Measurements from ENCODE around the gene SLC33A1. TPM values are rescaled to one million over a fixed set of nuclear protein-coding genes. Genes with fewer than 3 reads are reported as not detected.

Gene SLC33A1
- total and polyA plus RNA-seq, 4 donors: 3.4 to 28.5 (median 20.3) TPM

DNA sequence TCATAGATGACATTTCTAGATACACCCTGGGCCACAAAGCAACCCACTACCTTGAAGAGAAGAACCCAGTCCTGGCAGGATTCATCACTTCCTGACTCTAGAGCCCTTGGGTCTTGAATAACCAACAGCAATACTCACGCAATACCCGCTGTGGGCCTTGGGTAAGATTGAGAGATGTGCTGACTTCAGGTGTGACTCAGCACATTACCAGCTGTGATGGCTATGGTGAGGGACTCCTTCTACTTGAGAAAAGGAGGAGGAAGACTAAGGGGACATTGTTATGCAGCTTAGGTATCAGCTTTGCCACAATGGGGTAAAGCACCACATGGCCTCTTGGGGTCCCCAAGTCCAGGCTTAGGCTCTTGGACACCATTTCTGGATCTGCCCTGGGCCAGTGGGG lies 63.0 kb downstream of the SLC33A1 start:
- Histone ChIP-seq H3K4me1 (ENCODE audit: control insufficient read depth in 1 of 2, insufficient read depth in 2 of 2, low read length in 2 of 2) (no peaks in the 10 kb centered on the region), H3K27ac (ENCODE audit: low read depth in 1 of 2, low read length in 2 of 2) (no peak overlapping the region), H3K4me3 (ENCODE audit: low read length in 2 of 2) (no peak overlapping the region), H3K9me3 (ENCODE audit: control insufficient read depth, low read length) (no peaks in the 10 kb centered on the region), H3K36me3 (ENCODE audit: control insufficient read depth in 1 of 2, insufficient read depth in 2 of 2, low read length in 1 of 2) (no peaks in the 10 kb centered on the region), H3K27me3 (ENCODE audit: control insufficient read depth in 1 of 2, insufficient read depth in 2 of 2, low read length in 1 of 2) (no peaks in the 10 kb centered on the region)
- intact Hi-C loops (cut with DNase I): no loop called here
- DNase-seq (no peak), ATAC-seq (ENCODE audit: low FRiP score) (no peak)
- 97 to 98% methylated on average over 2 of the region's 2 CpGs for WGBS, 2 donors

DNA sequence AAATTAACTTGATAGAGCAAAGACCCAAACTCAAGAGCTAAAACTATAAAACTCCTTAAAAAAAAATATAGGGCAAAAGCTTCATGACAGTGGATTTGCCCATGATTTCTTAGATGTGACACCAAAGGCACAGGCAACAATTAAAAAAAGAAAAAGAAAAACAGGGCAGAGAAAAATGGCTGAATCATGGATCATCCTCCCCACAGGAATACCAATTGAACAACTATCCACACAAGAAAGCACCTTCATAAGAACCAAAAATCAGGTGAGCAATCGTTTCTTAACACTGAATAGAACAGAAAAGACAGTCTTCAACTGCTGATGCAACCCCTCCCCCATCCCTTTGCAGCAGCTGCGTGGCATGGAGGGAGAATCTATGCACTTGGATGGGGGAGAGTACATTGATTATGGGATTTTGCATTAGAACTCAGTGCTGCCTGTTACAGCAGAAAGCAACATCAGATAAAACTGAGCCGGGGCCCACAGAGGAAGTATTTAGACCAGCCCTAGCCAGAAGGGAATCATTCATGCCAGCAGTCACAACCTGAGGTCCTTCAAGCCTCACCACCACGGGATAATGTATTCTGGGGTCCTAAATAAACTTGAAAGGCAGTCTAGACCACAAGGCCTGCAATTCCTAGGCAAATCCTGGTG lies 63.8 kb downstream of the SLC33A1 start:
- H3K4me3 ChIP-seq (ENCODE audit: low read length in 2 of 2): no peak overlapping the region
- DNase-seq (no peak), ATAC-seq (ENCODE audit: low FRiP score) (no peak)
- H3K4me1 ChIP-seq (ENCODE audit: control insufficient read depth in 1 of 2, insufficient read depth in 2 of 2, low read length in 2 of 2): no peaks in the 10 kb centered on the region
- H3K36me3 ChIP-seq (ENCODE audit: control insufficient read depth in 1 of 2, insufficient read depth in 2 of 2, low read length in 1 of 2): no peaks in the 10 kb centered on the region
- no peaks in the 10 kb centered on the region for H3K9me3 ChIP-seq (ENCODE audit: control insufficient read depth, low read length)
- H3K27me3 ChIP-seq (ENCODE audit: control insufficient read depth in 1 of 2, insufficient read depth in 2 of 2, low read length in 1 of 2): no peaks in the 10 kb centered on the region
- intact Hi-C loops (cut with DNase I): no loop called here
- whole genome bisulfite sequencing, 2 donors: 62 to 79% methylated on average over 4 of the region's 4 CpGs
- no peak overlapping the region for H3K27ac ChIP-seq (ENCODE audit: low read depth in 1 of 2, low read length in 2 of 2)

DNA sequence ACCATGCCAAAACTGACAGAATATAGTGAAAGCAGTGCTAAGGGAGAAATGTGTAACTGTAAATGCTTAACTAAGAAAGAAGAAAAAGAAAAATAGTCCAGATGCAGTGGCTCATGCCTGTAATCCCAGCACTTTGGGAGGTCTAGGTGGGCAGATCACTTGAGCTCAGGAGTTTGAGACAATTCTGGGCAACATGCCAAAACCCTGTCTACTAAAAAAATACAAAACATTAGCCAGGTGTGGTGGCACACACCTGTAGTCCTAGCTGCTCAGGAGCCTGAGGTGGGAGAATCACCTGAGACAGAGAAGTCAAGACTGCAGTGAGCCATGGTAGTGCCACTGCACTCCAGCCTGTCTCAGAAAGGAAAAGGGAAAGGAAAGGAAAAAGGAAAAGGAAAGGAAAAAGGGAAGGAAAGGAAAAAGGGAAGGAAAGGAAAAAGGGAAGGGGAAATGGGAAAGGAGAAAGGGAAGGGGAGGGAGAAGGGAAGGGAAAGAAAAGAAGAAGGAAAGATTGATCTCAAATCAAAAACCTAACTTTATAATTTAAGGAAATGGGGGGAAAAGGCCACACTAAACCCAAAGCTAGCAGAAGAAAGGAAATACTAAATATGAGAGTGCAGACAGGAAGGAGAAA lies 68.4 kb downstream of the SLC33A1 start:
- Histone ChIP-seq H3K9me3 (ENCODE audit: control insufficient read depth, low read length) (no peaks in the 10 kb centered on the region), H3K27ac (ENCODE audit: low read depth in 1 of 2, low read length in 2 of 2) (no peak overlapping the region), H3K36me3 (ENCODE audit: control insufficient read depth in 1 of 2, insufficient read depth in 2 of 2, low read length in 1 of 2) (no peaks in the 10 kb centered on the region), H3K27me3 (ENCODE audit: control insufficient read depth in 1 of 2, insufficient read depth in 2 of 2, low read length in 1 of 2) (no peaks in the 10 kb centered on the region), H3K4me1 (ENCODE audit: control insufficient read depth in 1 of 2, insufficient read depth in 2 of 2, low read length in 2 of 2) (no peaks in the 10 kb centered on the region), H3K4me3 (ENCODE audit: low read length in 2 of 2) (no peak overlapping the region)
- ATAC-seq (ENCODE audit: low FRiP score) (no peak), DNase-seq (no peak)
- intact Hi-C loops (cut with DNase I): no loop called here

DNA sequence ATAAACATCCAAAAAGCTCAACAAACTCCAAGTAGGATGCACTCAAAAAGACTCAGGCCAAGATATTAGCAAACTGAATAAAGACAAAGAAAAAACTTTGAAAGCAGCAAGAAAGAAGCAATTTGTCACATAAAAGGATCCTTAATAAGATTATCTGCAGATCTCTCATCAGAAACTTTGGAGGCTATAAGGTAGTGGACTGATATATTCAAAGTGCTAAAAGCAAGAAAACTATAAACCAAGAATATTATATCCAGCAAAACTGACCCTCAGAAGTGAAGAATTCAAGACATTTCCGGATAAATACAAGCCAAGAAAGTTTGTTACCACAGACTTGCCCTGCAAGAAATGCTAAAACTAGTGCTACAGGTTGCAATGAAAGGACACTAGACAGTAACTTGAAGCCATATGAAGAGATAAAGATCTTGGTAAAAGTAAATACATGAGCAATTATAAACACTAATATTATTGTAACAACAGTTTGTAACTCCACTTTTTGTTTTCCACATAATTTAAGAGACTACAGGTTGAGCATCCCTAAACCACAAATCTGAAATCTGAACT lies 71.8 kb downstream of the SLC33A1 start:
- Histone ChIP-seq H3K27ac (ENCODE audit: low read depth in 1 of 2, low read length in 2 of 2) (no peak overlapping the region), H3K36me3 (ENCODE audit: control insufficient read depth in 1 of 2, insufficient read depth in 2 of 2, low read length in 1 of 2) (no peaks in the 10 kb centered on the region), H3K4me1 (ENCODE audit: control insufficient read depth in 1 of 2, insufficient read depth in 2 of 2, low read length in 2 of 2) (no peaks in the 10 kb centered on the region), H3K27me3 (ENCODE audit: control insufficient read depth in 1 of 2, insufficient read depth in 2 of 2, low read length in 1 of 2) (no peaks in the 10 kb centered on the region), H3K4me3 (ENCODE audit: low read length in 2 of 2) (no peak overlapping the region), H3K9me3 (ENCODE audit: control insufficient read depth, low read length) (no peaks in the 10 kb centered on the region)
- ATAC-seq (ENCODE audit: low FRiP score) (no peak), DNase-seq (no peak)
- intact Hi-C loops (cut with DNase I): no loop called here
- WGBS, 2 donors: 96 to 98% methylated on average over 1 of the region's 1 CpG

DNA sequence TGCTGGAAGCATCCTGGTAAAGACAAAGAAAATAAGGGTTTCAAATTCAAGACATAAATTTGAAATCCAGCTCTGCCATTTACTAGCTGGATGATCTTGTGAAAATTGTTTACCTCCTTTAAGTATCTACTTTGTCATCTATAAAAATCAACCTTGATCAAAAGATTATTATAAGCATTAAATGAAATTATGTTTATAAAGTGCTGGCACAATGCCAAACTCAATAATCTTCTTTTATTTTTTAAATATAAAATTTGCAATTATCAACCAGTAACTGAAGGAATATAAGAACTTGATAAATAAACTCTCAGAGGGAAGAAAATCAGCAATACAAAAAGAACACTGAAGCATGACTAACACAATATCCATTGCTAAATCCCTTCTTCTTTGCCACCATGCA lies 73.9 kb downstream of the SLC33A1 start:
- Histone ChIP-seq H3K4me3 (ENCODE audit: low read length in 2 of 2) (no peak overlapping the region), H3K27me3 (ENCODE audit: control insufficient read depth in 1 of 2, insufficient read depth in 2 of 2, low read length in 1 of 2) (no peaks in the 10 kb centered on the region), H3K4me1 (ENCODE audit: control insufficient read depth in 1 of 2, insufficient read depth in 2 of 2, low read length in 2 of 2) (no peaks in the 10 kb centered on the region), H3K27ac (ENCODE audit: low read depth in 1 of 2, low read length in 2 of 2) (no peak overlapping the region), H3K9me3 (ENCODE audit: control insufficient read depth, low read length) (no peaks in the 10 kb centered on the region), H3K36me3 (ENCODE audit: control insufficient read depth in 1 of 2, insufficient read depth in 2 of 2, low read length in 1 of 2) (no peaks in the 10 kb centered on the region)
- ATAC-seq (ENCODE audit: low FRiP score) (no peak), DNase-seq (no peak)
- intact Hi-C loops (cut with DNase I): no loop called here

DNA sequence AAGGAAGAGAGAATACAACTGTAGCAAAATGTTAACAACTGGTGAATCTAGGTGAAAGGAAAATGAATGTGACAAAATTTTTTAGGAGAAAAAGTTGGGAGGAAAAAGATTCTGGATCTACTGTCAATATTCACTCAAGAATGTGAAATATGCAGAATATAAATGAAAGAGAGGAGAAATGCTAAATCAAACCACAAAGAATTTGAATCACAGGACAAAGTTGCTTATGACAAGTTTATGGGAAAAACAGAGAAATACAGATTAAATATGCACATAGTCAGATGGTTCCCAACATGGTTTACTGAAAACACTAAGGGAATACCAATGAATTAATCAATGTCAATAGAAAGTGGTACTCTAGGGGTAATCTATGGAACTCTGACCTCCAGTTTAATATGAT lies 75.8 kb downstream of the SLC33A1 start:
- Histone ChIP-seq H3K36me3 (ENCODE audit: control insufficient read depth in 1 of 2, insufficient read depth in 2 of 2, low read length in 1 of 2) (peaks cover 0 to 2% of the 10 kb centered on the region in 2 donors), H3K4me3 (ENCODE audit: low read length in 2 of 2) (no peak overlapping the region), H3K27me3 (ENCODE audit: control insufficient read depth in 1 of 2, insufficient read depth in 2 of 2, low read length in 1 of 2) (no peaks in the 10 kb centered on the region), H3K27ac (ENCODE audit: low read depth in 1 of 2, low read length in 2 of 2) (no peak overlapping the region), H3K4me1 (ENCODE audit: control insufficient read depth in 1 of 2, insufficient read depth in 2 of 2, low read length in 2 of 2) (no peaks in the 10 kb centered on the region), H3K9me3 (ENCODE audit: control insufficient read depth, low read length) (no peaks in the 10 kb centered on the region)
- intact Hi-C loops (cut with DNase I): no loop called here
- ATAC-seq (ENCODE audit: low FRiP score): no peak
- DNase-seq: no peak

DNA sequence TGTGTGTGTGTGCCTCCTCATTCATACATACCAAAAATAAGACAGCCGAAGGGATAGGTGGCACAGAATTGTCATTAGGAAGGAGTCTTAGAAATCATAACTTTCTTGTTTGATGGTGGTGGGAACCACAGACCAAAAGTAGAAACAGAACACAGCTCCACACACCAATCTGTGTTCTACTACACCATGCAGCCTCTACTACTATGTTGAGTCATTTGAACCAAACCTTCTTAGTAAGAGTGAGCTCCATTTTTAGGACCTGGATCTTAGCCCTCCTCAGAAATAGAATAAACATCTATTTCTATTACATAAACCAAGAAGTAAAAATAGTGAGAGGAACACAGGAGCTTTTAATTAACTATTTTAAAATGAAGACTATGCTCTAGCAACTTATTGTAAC lies 81.4 kb downstream of the SLC33A1 start:
- ATAC-seq (ENCODE audit: low FRiP score): no peak
- H3K4me3 ChIP-seq (ENCODE audit: low read length in 2 of 2): no peak overlapping the region
- H3K36me3 ChIP-seq (ENCODE audit: control insufficient read depth in 1 of 2, insufficient read depth in 2 of 2, low read length in 1 of 2): peaks cover 0 to 2% of the 10 kb centered on the region in 2 donors
- peak overlapping the region in 1 of 2 donors; percentile 28 for H3K27ac ChIP-seq (ENCODE audit: low read depth in 1 of 2, low read length in 2 of 2)
- DNase-seq: no peak
- intact Hi-C loops (cut with DNase I): no loop called here
- H3K27me3 ChIP-seq (ENCODE audit: control insufficient read depth in 1 of 2, insufficient read depth in 2 of 2, low read length in 1 of 2): no peaks in the 10 kb centered on the region
- no peaks in the 10 kb centered on the region for H3K9me3 ChIP-seq (ENCODE audit: control insufficient read depth, low read length)
- H3K4me1 ChIP-seq (ENCODE audit: control insufficient read depth in 1 of 2, insufficient read depth in 2 of 2, low read length in 2 of 2): peaks cover 0 to 3% of the 10 kb centered on the region in 2 donors
- WGBS, 2 donors: 81 to 91% methylated on average over 1 of the region's 1 CpG

DNA sequence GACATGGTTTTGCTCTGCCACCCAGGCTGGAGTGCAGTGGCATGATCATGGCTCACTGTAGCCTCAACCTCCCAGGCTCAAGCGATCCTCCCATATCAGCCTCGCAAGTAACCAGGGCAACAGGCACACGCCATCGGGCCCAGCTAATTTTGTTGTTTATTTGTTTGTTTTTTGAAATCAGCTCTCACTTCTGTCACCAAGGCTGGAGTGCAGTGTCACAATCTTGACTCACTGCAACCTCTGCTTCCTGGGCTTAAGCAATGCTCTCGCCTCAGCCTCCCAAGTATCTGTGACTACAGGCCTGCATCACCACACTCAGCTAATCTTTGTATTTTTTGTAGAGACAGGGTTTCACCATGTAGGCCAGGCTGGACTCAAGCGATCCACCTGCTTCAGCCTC lies 83.1 kb downstream of the SLC33A1 start:
- intact Hi-C loops (cut with DNase I): no loop called here

More for the DNA sequence above, 83.1 kb downstream of the SLC33A1 start:
- WGBS, 2 donors: 90 to 97% methylated on average over 6 of the region's 6 CpGs
- Histone ChIP-seq H3K27me3 (ENCODE audit: control insufficient read depth in 1 of 2, insufficient read depth in 2 of 2, low read length in 1 of 2) (no peaks in the 10 kb centered on the region), H3K4me3 (ENCODE audit: low read length in 2 of 2) (no peak overlapping the region), H3K9me3 (ENCODE audit: control insufficient read depth, low read length) (no peaks in the 10 kb centered on the region), H3K4me1 (ENCODE audit: control insufficient read depth in 1 of 2, insufficient read depth in 2 of 2, low read length in 2 of 2) (peaks cover 0 to 3% of the 10 kb centered on the region in 2 donors), H3K27ac (ENCODE audit: low read depth in 1 of 2, low read length in 2 of 2) (no peak overlapping the region), H3K36me3 (ENCODE audit: control insufficient read depth in 1 of 2, insufficient read depth in 2 of 2, low read length in 1 of 2) (peaks cover 0 to 2% of the 10 kb centered on the region in 2 donors)
- DNase-seq: no peak
- no peak for ATAC-seq (ENCODE audit: low FRiP score)
